H1 (cell line): Measurements from ENCODE around the gene SYNDIG1. TPM values are rescaled to one million over a fixed set of nuclear protein-coding genes. Genes with fewer than 3 reads are reported as not detected.
A peak's percentile ranks its signal among the peaks of the same experiment; 100 is the strongest.

Experiments
- CTCF ChIA-PET: fragments of 300-600 bp; sonication (Branson Sonifier 250); formaldehyde crosslinking; loops from one replicate; lab custom pipeline; 2021; ENCODE audit not compliant: partially characterized antibody; lab: Charles Lee
- POLR2A ChIA-PET: fragments of 300-600 bp; sonication (Branson Sonifier 250); formaldehyde crosslinking; loops from one replicate; lab custom pipeline; 2021; ENCODE audit warnings: inconsistent platforms; ENCODE audit not compliant: partially characterized antibody; lab: Charles Lee
- DNase-seq, 2 experiments: peaks; one replicate each; pipeline versions ENCODE4 v3.0.0 to v3.0.0-alpha.2; 2010 to 2022; ENCODE audit warnings: low spot score in 2 of 2, low read depth in 1 of 2, mixed read lengths in 1 of 2
- FAIRE-seq: peaks from 2 replicates; lab custom pipeline; 2011; peaks lifted over from hg19 to GRCh38; lab: Jason Lieb, UNC
- H2AFZ ChIP-seq: 2 replicates; pipeline ENCODE4 v1.8.1; 2012; ENCODE audit warnings: low read length, inconsistent platforms
- H2AK5ac ChIP-seq: 2 replicates; pipeline ENCODE4 v1.6.1; 2013; ENCODE audit warnings: low read depth, low read length
- H2BK120ac ChIP-seq: replicated peaks from 2 replicates; pipeline ENCODE3; 2013; ENCODE audit warnings: low read depth, low read length, inconsistent platforms
- H2BK12ac ChIP-seq: 2 replicates; pipeline ENCODE4 v1.6.1; 2013; ENCODE audit warnings: low read depth, low read length
- H2BK15ac ChIP-seq: 2 replicates; pipeline ENCODE4 v1.6.1; 2013; ENCODE audit warnings: low read length
- H2BK20ac ChIP-seq: 2 replicates; pipeline ENCODE4 v1.6.1; 2013; ENCODE audit warnings: low read length
- H2BK5ac ChIP-seq: 2 replicates; pipeline ENCODE4 v1.6.1; 2013; ENCODE audit warnings: low read depth, low read length
- H3K14ac ChIP-seq: 2 replicates; pipeline ENCODE4 v1.6.1; 2013; ENCODE audit warnings: inconsistent platforms; ENCODE audit not compliant: insufficient read length
- H3K18ac ChIP-seq: 2 replicates; pipeline ENCODE4 v1.6.1; 2013; ENCODE audit warnings: low read length; ENCODE audit errors: extremely low read depth
- H3K23ac ChIP-seq: 2 replicates; pipeline ENCODE4 v1.6.1; 2013; ENCODE audit warnings: inconsistent platforms; ENCODE audit not compliant: insufficient read length
- H3K23me2 ChIP-seq: 2 replicates; pipeline ENCODE4 v1.6.1; 2013; ENCODE audit warnings: low read depth, low read length
- H3K27ac ChIP-seq: 2 replicates; pipeline ENCODE4 v1.6.1; 2011; ENCODE audit warnings: low read depth, low read length, inconsistent platforms
- H3K27me3 ChIP-seq, 4 experiments: replicated peaks in 1 of 4; 1 replicate in 1 of 4; 2 replicates in 3 of 4; pipeline versions ENCODE4 v1.6.1 to v1.8.1; 2011 to 2013; ENCODE audit warnings: low read length in 3 of 4, mild to moderate bottlenecking in 3 of 4, inconsistent platforms in 2 of 4, mixed read lengths in 2 of 4, moderate library complexity in 1 of 4; ENCODE audit not compliant: control insufficient read depth in 3 of 4, insufficient read depth in 3 of 4; ENCODE audit errors: extremely low read depth in 1 of 4
- H3K36me3 ChIP-seq, 4 experiments: 2 replicates each; pipeline versions ENCODE4 v1.6.1 to v1.8.1; 2011 to 2013; ENCODE audit warnings: mild to moderate bottlenecking in 4 of 4, low read length in 3 of 4, moderate library complexity in 2 of 4, control low read depth in 1 of 4, inconsistent platforms in 1 of 4; ENCODE audit not compliant: insufficient read depth in 4 of 4, control insufficient read depth in 2 of 4
- H3K4ac ChIP-seq: replicated peaks from 2 replicates; pipeline ENCODE3; 2013; ENCODE audit warnings: low read length, low read depth, mixed read lengths, inconsistent platforms; ENCODE audit not compliant: insufficient read length
- H3K4me1 ChIP-seq, 4 experiments: replicated peaks in 1 of 4; 1 replicate in 1 of 4; 2 replicates in 3 of 4; pipeline versions ENCODE4 v1.6.1 to v1.8.1; 2011 to 2013; ENCODE audit warnings: low read length in 3 of 4, inconsistent platforms in 2 of 4, mixed read lengths in 1 of 4; ENCODE audit not compliant: insufficient read depth in 4 of 4, control insufficient read depth in 3 of 4
- H3K4me2 ChIP-seq, 2 experiments: 2 replicates each; pipeline versions ENCODE4 v1.6.1 to v1.8.1; 2011 to 2013; ENCODE audit warnings: low read depth in 2 of 2, low read length in 2 of 2, control low read depth in 1 of 2, inconsistent platforms in 1 of 2, mild to moderate bottlenecking in 1 of 2; ENCODE audit not compliant: insufficient read depth in 1 of 2
- H3K4me3 ChIP-seq, 4 experiments: fragments of 200-600, 300-600 bp in 1 of 4; sonication (generic), shearing (Covaris generic), sonication (Bioruptor Twin) in 1 of 4; 2 replicates each; pipeline versions ENCODE4 v1.5.1 to v1.8.1; 2011 to 2016; ENCODE audit warnings: low read length in 4 of 4, low read depth in 3 of 4, control low read depth in 2 of 4, inconsistent platforms in 2 of 4, mild to moderate bottlenecking in 2 of 4, mixed read lengths in 1 of 4, moderate library complexity in 1 of 4; ENCODE audit not compliant: insufficient read depth in 2 of 4; ENCODE audit errors: extremely low read depth in 1 of 4
- H3K56ac ChIP-seq: replicated peaks from 2 replicates; pipeline ENCODE3; 2013; ENCODE audit warnings: low read depth, mild to moderate bottlenecking, mixed read lengths, low read length, inconsistent platforms; ENCODE audit not compliant: insufficient read length
- H3K79me1 ChIP-seq: 2 replicates; pipeline ENCODE4 v1.6.1; 2013; ENCODE audit warnings: low read depth, low read length, control low read depth
- H3K79me2 ChIP-seq, 2 experiments: 2 replicates each; pipeline versions ENCODE4 v1.6.1 to v1.8.1; 2012 to 2013; ENCODE audit warnings: low read length in 2 of 2, mild to moderate bottlenecking in 2 of 2, inconsistent platforms in 1 of 2; ENCODE audit not compliant: insufficient read depth in 2 of 2, control insufficient read depth in 1 of 2
- H3K9ac ChIP-seq, 4 experiments: replicated peaks in 1 of 4; 1 replicate in 1 of 4; 2 replicates in 3 of 4; pipeline versions ENCODE4 v1.6.1 to v1.8.1; 2011 to 2013; ENCODE audit warnings: low read depth in 3 of 4, low read length in 3 of 4, control low read depth in 2 of 4, mild to moderate bottlenecking in 2 of 4, moderate library complexity in 2 of 4, inconsistent platforms in 1 of 4; ENCODE audit errors: extremely low read depth in 1 of 4
- H3K9me3 ChIP-seq, 2 experiments: 2 replicates each; pipeline versions ENCODE4 v1.6.1 to v1.8.1; 2012 to 2013; ENCODE audit warnings: mild to moderate bottlenecking in 2 of 2, moderate library complexity in 2 of 2, control low read depth in 1 of 2, inconsistent platforms in 1 of 2, low read depth in 1 of 2, low read length in 1 of 2, mixed read lengths in 1 of 2; ENCODE audit not compliant: insufficient read depth in 2 of 2
- H4K20me1 ChIP-seq, 2 experiments: replicated peaks in 1 of 2; 2 replicates each; pipeline versions ENCODE3 to v1.8.1; 2011 to 2013; ENCODE audit warnings: inconsistent platforms in 2 of 2, low read length in 2 of 2, mild to moderate bottlenecking in 1 of 2; ENCODE audit not compliant: insufficient read depth in 2 of 2, control insufficient read depth in 1 of 2
- H4K5ac ChIP-seq: 2 replicates; pipeline ENCODE4 v1.6.1; 2013; ENCODE audit warnings: low read length, low read depth, mixed read lengths, inconsistent platforms; ENCODE audit not compliant: insufficient read length
- H4K8ac ChIP-seq: 2 replicates; pipeline ENCODE4 v1.8.0; 2013; ENCODE audit warnings: mild to moderate bottlenecking, moderate library complexity, low read length, inconsistent platforms; ENCODE audit not compliant: insufficient read depth; ENCODE audit errors: extremely low read depth
- H4K91ac ChIP-seq: replicated peaks from 2 replicates; pipeline ENCODE3; 2013; ENCODE audit warnings: low read length, mixed read lengths, inconsistent platforms; ENCODE audit not compliant: insufficient read length
- BRCA1 ChIP-seq: IDR thresholded peaks from 2 replicates; pipeline ENCODE4 v1.6.1; 2012; ENCODE audit warnings: low read depth, low read length, improper control_type of control experiment
- CREB1 ChIP-seq: IDR thresholded peaks from 2 replicates; pipeline ENCODE4 v1.6.1; 2012; ENCODE audit warnings: inconsistent platforms
- KDM4A ChIP-seq: IDR thresholded peaks from one replicate; pipeline ENCODE4 v1.7.1; 2012; ENCODE audit warnings: low read depth, mild to moderate bottlenecking, moderate library complexity, low read length, inconsistent platforms; ENCODE audit not compliant: severe bottlenecking
- MAFK ChIP-seq: IDR thresholded peaks from 2 replicates; pipeline ENCODE4 v1.6.1; 2012; ENCODE audit warnings: low read depth, mild to moderate bottlenecking, improper control_type of control experiment, low read length
- NRF1 ChIP-seq: IDR thresholded peaks from 2 replicates; pipeline ENCODE4 v1.6.1; 2011; ENCODE audit warnings: mild to moderate bottlenecking, low read depth, low read length, improper control_type of control experiment
- POU5F1 ChIP-seq: IDR thresholded peaks from 2 replicates; pipeline ENCODE4 v1.6.1; 2011; ENCODE audit warnings: low read depth, mild to moderate bottlenecking, low read length, moderate library complexity
- SAP30 ChIP-seq: fragments of 300-600 bp; sonication (generic); IDR thresholded peaks from 2 replicates; pipeline ENCODE4 v1.7.1; 2012; ENCODE audit warnings: low read length, moderate library complexity, mild to moderate bottlenecking, inconsistent platforms; ENCODE audit not compliant: insufficient read depth, insufficient replicate concordance
- SRF ChIP-seq: IDR thresholded peaks from 2 replicates; pipeline ENCODE4 v1.6.1; 2011; ENCODE audit warnings: mild to moderate bottlenecking, low read depth, low read length, moderate library complexity
- TAF7 ChIP-seq: optimal IDR thresholded peaks from 2 replicates; pipeline ENCODE3; 2011; ENCODE audit warnings: low read depth, mild to moderate bottlenecking, inconsistent platforms, low read length, moderate library complexity, borderline replicate concordance
- TBP ChIP-seq: IDR thresholded peaks from 2 replicates; pipeline ENCODE4 v1.6.1; 2011; ENCODE audit warnings: low read depth, low read length, improper control_type of control experiment
- WGBS, 2 experiments: shearing (Covaris generic) in 1 of 2; methylation state at CpG; one replicate each; pipeline versions ENCODE4 v1.1.6 to v1.1.7; 2013 to 2015; ENCODE audit warnings: low lambda C conversion rate in 2 of 2, mixed read lengths in 2 of 2, inconsistent platforms in 1 of 2, low coverage in 1 of 2, missing lambda C conversion rate in 1 of 2; ENCODE audit not compliant: insufficient replicate concordance in 2 of 2, insufficient coverage in 1 of 2, insufficient read length in 1 of 2; ENCODE audit errors: extremely low coverage in 1 of 2, missing lambda C conversion rate in 1 of 2; 5-methylcytosine and 5-hydroxymethylcytosine counted together
- polyA plus RNA-seq, 7 experiments: library from polyadenylated mRNA; depleted of rRNA in 3 of 7; stranded (reverse) in 5 of 7; unstranded in 2 of 7; fragments of >200 nt in 5 of 7; fragments of 200-250 nt in 2 of 7; gene quantifications; 1 replicate in 5 of 7; 2 replicates in 1 of 7; 4 replicates in 1 of 7; pipeline versions ENCODE4 v1.2.1 to v1.2.3, GENCODE V29; 2011 to 2013; ENCODE audit warnings: missing spikeins in 2 of 7, mixed read lengths in 2 of 7
- total RNA-seq: library from RNA; stranded (reverse); fragmentation: NEBNext Ultra II Directional; extraction: Animal tissue kit (Norgen Biotek cat#: 25700); gene quantifications from 2 replicates; pipeline ENCODE4 v1.2.1, GENCODE V29; 2021

Gene SYNDIG1
- total and polyA plus RNA-seq, 2 of the 8 experiments (the other 6 are each of a cell fraction or from before 2014, with no cell fraction given), result 6.5 to 7.8 TPM

- H3K4me1 ChIP-seq, result no peaks in the 10 kb centered on the region
- H3K14ac ChIP-seq, result no peak overlapping the region
- no peaks in the 10 kb centered on the region for H3K79me1 ChIP-seq
- POLR2A ChIA-PET, result no interaction called here
- H2BK5ac ChIP-seq, result no peak overlapping the region
- H4K20me1 ChIP-seq, result no peaks in the 10 kb centered on the region
- peak in 1 of 2 experiments; percentile 37 for DNase-seq
- CTCF ChIA-PET, result interaction anchor here (1.5 kb wide), 1 partner anchor 30 kb away, joined by 4 read pairs; no protein-coding TSS in a partner anchor
- H3K9me3 ChIP-seq, result peaks cover 0 to 2% of the 10 kb centered on the region in 2 experiments; a peak in 1 of 4 replicates
- H3K56ac ChIP-seq, result no peak overlapping the region
- no peak overlapping the region for H3K9ac ChIP-seq
- H3K27ac ChIP-seq, result no peak overlapping the region
- no peak overlapping the region for H2AFZ ChIP-seq
- no peak for FAIRE-seq
- no peak overlapping the region for H2AK5ac ChIP-seq
- no peaks in the 10 kb centered on the region for H3K27me3 ChIP-seq
- no peak overlapping the region for H4K5ac ChIP-seq
- 92% methylated on average over 14 of the region's 14 CpGs; no CpG with 5 or more reads in 1 of the 2 experiments for WGBS, 2 experiments
- no peak overlapping the region for H3K4ac ChIP-seq
- no peaks in the 10 kb centered on the region for H3K79me2 ChIP-seq
- no peak overlapping the region for H2BK20ac ChIP-seq
- no peaks in the 10 kb centered on the region for H3K23me2 ChIP-seq
- no peak overlapping the region for H3K4me3 ChIP-seq
- H2BK120ac ChIP-seq, result no peak overlapping the region
- no peak overlapping the region for H2BK12ac ChIP-seq
- H3K18ac ChIP-seq, result no peak overlapping the region
- H3K4me2 ChIP-seq, result no peak overlapping the region
- H3K36me3 ChIP-seq, result no peaks in the 10 kb centered on the region
- TF ChIP-seq BRCA1 (no peak), TBP (no peak), MAFK (no peak), POU5F1 (no peak), KDM4A (no peak), NRF1 (no peak), CREB1 (no peak), SRF (no peak), TAF7 (no peak), SAP30 (no peak)
- no peak overlapping the region for H4K8ac ChIP-seq
- no peak overlapping the region for H3K23ac ChIP-seq
- H2BK15ac ChIP-seq, result no peak overlapping the region
- H4K91ac ChIP-seq, result no peak overlapping the region
These were observed 223.2 kb downstream of the SYNDIG1 start for GRCh38 chr20:24692446-24693200.
